ENCODE results near the gene TMEM26. TPM values are rescaled to one million over a fixed set of nuclear protein-coding genes. Genes with fewer than 3 reads are reported as not detected.

Gene TMEM26
- total and polyA plus RNA-seq, 9 of the 15 experiments (the other 6 are each of a cell fraction or from before 2014, with no cell fraction given): not detected

GRCh38 chr10:61486738-61487396 is 33.7 kb upstream of the TMEM26 start:
- in situ Hi-C loops (cut with MboI): no loop called here
- FAIRE-seq (no peak), ATAC-seq (no peak), DNase-seq (ENCODE audit: extremely low read depth in 1 of 4, low spot score in 3 of 4) (no peak)
- no peaks in the 10 kb centered on the region for H3K36me3 ChIP-seq (ENCODE audit: control insufficient read depth, insufficient read depth, low read length)
- no peaks in the 10 kb centered on the region for H4K20me1 ChIP-seq (replicated peaks; ENCODE audit: control insufficient read depth, insufficient read depth, low read length)
- no peak overlapping the region for H3K4me3 ChIP-seq
- no peak overlapping the region for H3K9ac ChIP-seq (ENCODE audit: insufficient read depth in 1 of 2, low read depth in 2 of 2, low read length in 2 of 2)
- ChIA-PET POLR2A (no interaction called here), CTCF (ENCODE audit: low intra/inter-chr PET ratio) (no interaction called here)
- no TSS peak for BruUV-seq (replicated peaks)
- no peaks in the 10 kb centered on the region for H3K9me1 ChIP-seq (ENCODE audit: control insufficient read depth, insufficient read depth, low read length)
- H3K4me1 ChIP-seq (replicated peaks in 1 of 2; ENCODE audit: control insufficient read depth in 2 of 2, insufficient read depth in 2 of 2, low read length in 2 of 2): no peaks in the 10 kb centered on the region; a peak in 1 of 5 replicates
- H2AFZ ChIP-seq (ENCODE audit: low read depth, low read length): no peak overlapping the region
- WGBS (ENCODE audit: insufficient coverage, low coverage, missing lambda C conversion rate): 2% methylated on average over 2 of the region's 2 CpGs
- H3K4me2 ChIP-seq (ENCODE audit: insufficient read depth, low read length): no peak overlapping the region
- no peak overlapping the region for H3K27ac ChIP-seq (ENCODE audit: extremely low read depth, low read depth, low read length)
- no peaks in the 10 kb centered on the region for H3K79me2 ChIP-seq (ENCODE audit: control insufficient read depth, insufficient read depth, low read length)
- no peaks in the 10 kb centered on the region for H3K27me3 ChIP-seq (ENCODE audit: control insufficient read depth in 2 of 2, insufficient read depth in 2 of 2, low read length in 2 of 2)
- no peaks in the 10 kb centered on the region for H3K9me3 ChIP-seq (replicated peaks; ENCODE audit: control insufficient read depth, insufficient read depth, low read depth, low read length)
- intact Hi-C loops (cut with micrococcal nuclease): no loop called here
- TF ChIP-seq NR2F6 (CRISPR knock-in tag; IDR thresholded peaks at IDR 0.05) (no peak), CEBPB (tag; IDR thresholded peaks at IDR 0.05) (peak; percentile 97), ID3 (CRISPR knock-in tag; IDR thresholded peaks at IDR 0.05) (no peak), ID3 (tag; IDR thresholded peaks at IDR 0.05) (peak; percentile 48; the same call in 1 of the 2 replicates), CEBPG (CRISPR knock-in tag; IDR thresholded peaks at IDR 0.05) (no peak), CEBPG (tag; conservative IDR thresholded peaks at IDR 0.05 in 1 of 2, IDR thresholded peaks at IDR 0.05 in 1 of 2) (peak; percentile 86 to 92), ZNF318 (IDR thresholded peaks at IDR 0.05; ENCODE audit: borderline replicate concordance in 1 of 2, low read depth in 1 of 2) (peak in 1 of 2 experiments; percentile 57; a peak in 1 of 4 replicates), ATF2 (CRISPR knock-in tag; IDR thresholded peaks at IDR 0.05) (no peak), NR2C1 (IDR thresholded peaks at IDR 0.05) (no peak), NR2C1 (tag; IDR thresholded peaks at IDR 0.05) (peak; percentile 86)
